Measurements from ENCODE around the gene PRUNE2.

PRUNE2 gene

DNA sequence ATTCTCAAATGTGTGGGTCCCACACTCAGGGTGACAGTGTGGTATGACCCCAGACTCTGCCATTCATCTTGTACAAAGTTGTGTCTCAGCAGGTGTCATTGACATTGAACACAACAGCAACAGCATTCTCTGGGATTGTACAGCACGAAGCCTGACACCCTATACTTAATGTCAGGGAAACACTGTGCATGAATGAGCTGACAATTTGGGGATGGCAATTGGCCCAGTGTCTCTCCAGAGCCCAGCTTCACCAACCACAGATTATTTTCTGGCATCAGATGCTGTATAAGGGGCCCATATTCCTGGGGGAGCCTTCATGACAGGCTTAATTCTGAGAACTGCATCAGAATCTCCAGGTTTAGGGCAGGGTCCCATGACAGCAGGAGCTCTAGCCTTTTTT, 303.7 kb downstream of the PRUNE2 start:
- Histone ChIP-seq H3K9me2 (replicated peaks; ENCODE audit: insufficient read depth, low read length) (no peaks in the 10 kb centered on the region), H3K9ac (ENCODE audit: low read length) (no peak overlapping the region), H3K4me3 (ENCODE audit: insufficient read depth, low read length, poor library complexity, severe bottlenecking) (no peak overlapping the region), H3K79me2 (ENCODE audit: insufficient read depth, low read length) (no peaks in the 10 kb centered on the region), H3K4me2 (ENCODE audit: low read depth, low read length, poor library complexity, severe bottlenecking) (no peak overlapping the region), H3F3A (ENCODE audit: insufficient read depth) (no peaks in the 10 kb centered on the region), H3K9me3 (ENCODE audit: insufficient read depth, low read length) (no peaks in the 10 kb centered on the region), H3K27ac (ENCODE audit: low read depth, low read length) (no peak overlapping the region), H3K36me3 (ENCODE audit: low read length) (no peaks in the 10 kb centered on the region), H2AFZ (ENCODE audit: low read depth, low read length, severe bottlenecking) (no peak overlapping the region), H4K20me1 (ENCODE audit: low read depth, low read length) (no peaks in the 10 kb centered on the region), H3K27me3 (ENCODE audit: low read length) (no peaks in the 10 kb centered on the region)
- TF ChIP-seq, protein P1, sequence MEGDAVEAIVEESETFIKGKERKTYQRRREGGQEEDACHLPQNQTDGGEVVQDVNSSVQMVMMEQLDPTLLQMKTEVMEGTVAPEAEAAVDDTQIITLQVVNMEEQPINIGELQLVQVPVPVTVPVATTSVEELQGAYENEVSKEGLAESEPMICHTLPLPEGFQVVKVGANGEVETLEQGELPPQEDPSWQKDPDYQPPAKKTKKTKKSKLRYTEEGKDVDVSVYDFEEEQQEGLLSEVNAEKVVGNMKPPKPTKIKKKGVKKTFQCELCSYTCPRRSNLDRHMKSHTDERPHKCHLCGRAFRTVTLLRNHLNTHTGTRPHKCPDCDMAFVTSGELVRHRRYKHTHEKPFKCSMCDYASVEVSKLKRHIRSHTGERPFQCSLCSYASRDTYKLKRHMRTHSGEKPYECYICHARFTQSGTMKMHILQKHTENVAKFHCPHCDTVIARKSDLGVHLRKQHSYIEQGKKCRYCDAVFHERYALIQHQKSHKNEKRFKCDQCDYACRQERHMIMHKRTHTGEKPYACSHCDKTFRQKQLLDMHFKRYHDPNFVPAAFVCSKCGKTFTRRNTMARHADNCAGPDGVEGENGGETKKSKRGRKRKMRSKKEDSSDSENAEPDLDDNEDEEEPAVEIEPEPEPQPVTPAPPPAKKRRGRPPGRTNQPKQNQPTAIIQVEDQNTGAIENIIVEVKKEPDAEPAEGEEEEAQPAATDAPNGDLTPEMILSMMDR (IDR thresholded peaks at IDR 0.05; ENCODE audit: insufficient read depth, low read length, poor library complexity, severe bottlenecking) = no peak
- no peak for TF ChIP-seq EZH2phosphoT487 (conservative IDR thresholded peaks at IDR 0.05; ENCODE audit: low read length)

DNA sequence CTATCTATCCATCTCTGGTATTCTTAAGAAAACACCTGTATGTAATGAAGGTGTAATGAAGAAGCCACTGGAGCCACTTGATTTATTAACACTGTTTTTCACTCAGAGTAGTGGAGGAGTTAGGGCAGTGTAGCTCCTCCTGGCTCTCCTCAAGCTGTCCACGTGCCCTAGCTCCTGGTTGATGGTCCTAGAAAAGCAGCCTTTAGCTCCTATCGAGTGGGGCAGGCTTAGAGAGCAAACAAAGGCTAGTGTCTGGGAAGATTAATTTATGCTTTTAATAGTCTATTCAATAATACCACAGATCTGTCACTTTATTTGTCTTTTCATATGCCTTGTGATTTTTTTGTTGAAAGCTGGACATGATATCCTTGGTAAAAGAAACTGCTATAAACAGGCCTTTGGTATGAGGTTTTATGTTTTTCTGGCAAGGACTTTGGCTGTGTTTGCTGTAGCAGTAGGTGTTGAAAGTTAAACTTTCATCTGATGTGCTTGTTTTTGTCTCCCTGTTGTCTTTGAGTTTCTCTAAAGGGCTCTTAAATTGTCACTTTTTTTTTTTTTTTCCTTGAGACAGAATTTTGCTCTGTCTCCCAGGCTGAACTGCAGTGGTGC, 305.8 kb downstream of the PRUNE2 start:
- Histone ChIP-seq H3K4me2 (ENCODE audit: low read depth, low read length, poor library complexity, severe bottlenecking) (no peak overlapping the region), H3K79me2 (ENCODE audit: insufficient read depth, low read length) (no peaks in the 10 kb centered on the region), H3K4me3 (ENCODE audit: insufficient read depth, low read length, poor library complexity, severe bottlenecking) (no peak overlapping the region), H3F3A (ENCODE audit: insufficient read depth) (no peaks in the 10 kb centered on the region), H3K36me3 (ENCODE audit: low read length) (no peaks in the 10 kb centered on the region), H3K9me3 (ENCODE audit: insufficient read depth, low read length) (no peaks in the 10 kb centered on the region), H3K9ac (ENCODE audit: low read length) (no peak overlapping the region), H3K27ac (ENCODE audit: low read depth, low read length) (no peak overlapping the region), H4K20me1 (ENCODE audit: low read depth, low read length) (no peaks in the 10 kb centered on the region), H2AFZ (ENCODE audit: low read depth, low read length, severe bottlenecking) (no peak overlapping the region), H3K27me3 (ENCODE audit: low read length) (no peaks in the 10 kb centered on the region), H3K9me2 (replicated peaks; ENCODE audit: insufficient read depth, low read length) (no peaks in the 10 kb centered on the region)
- TF ChIP-seq EZH2phosphoT487 (conservative IDR thresholded peaks at IDR 0.05; ENCODE audit: low read length) = no peak
- TF ChIP-seq, protein P1 (IDR thresholded peaks at IDR 0.05; ENCODE audit: insufficient read depth, low read length, poor library complexity, severe bottlenecking) = no peak

DNA sequence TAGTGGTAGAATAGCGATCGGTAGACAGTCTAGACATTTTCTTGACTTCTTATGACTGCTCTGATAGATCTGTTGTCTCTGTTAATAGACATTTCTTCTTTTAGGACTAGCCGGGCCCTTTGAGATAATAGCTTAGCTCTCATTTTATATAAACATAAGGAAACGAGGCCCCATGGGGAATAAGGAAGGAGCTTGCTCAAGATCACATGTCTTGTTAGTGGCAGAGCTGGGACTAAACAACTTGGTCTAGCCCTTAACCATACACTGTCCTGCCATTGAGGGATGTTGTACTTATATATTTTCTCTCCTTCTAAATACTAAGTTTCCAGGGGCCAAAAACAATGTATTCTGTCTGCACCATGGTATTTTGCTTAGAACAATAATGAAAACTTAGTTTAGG, 306.9 kb downstream of the PRUNE2 start:
- H3K4me3 ChIP-seq (ENCODE audit: insufficient read depth, low read length, poor library complexity, severe bottlenecking) = no peak overlapping the region
- no peak overlapping the region for H3K4me2 ChIP-seq (ENCODE audit: low read depth, low read length, poor library complexity, severe bottlenecking)
- no peaks in the 10 kb centered on the region for H3K27me3 ChIP-seq (ENCODE audit: low read length)
- H3K9me2 ChIP-seq (replicated peaks; ENCODE audit: insufficient read depth, low read length) = no peaks in the 10 kb centered on the region
- H3F3A ChIP-seq (ENCODE audit: insufficient read depth) = no peaks in the 10 kb centered on the region
- no peaks in the 10 kb centered on the region for H3K9me3 ChIP-seq (ENCODE audit: insufficient read depth, low read length)
- H3K36me3 ChIP-seq (ENCODE audit: low read length) = no peaks in the 10 kb centered on the region
- no peak overlapping the region for H3K9ac ChIP-seq (ENCODE audit: low read length)
- no peaks in the 10 kb centered on the region for H3K79me2 ChIP-seq (ENCODE audit: insufficient read depth, low read length)
- no peak for TF ChIP-seq EZH2phosphoT487 (conservative IDR thresholded peaks at IDR 0.05; ENCODE audit: low read length)
- TF ChIP-seq, protein P1 (IDR thresholded peaks at IDR 0.05; ENCODE audit: insufficient read depth, low read length, poor library complexity, severe bottlenecking) = no peak
- no peaks in the 10 kb centered on the region for H4K20me1 ChIP-seq (ENCODE audit: low read depth, low read length)
- H2AFZ ChIP-seq (ENCODE audit: low read depth, low read length, severe bottlenecking) = no peak overlapping the region
- H3K27ac ChIP-seq (ENCODE audit: low read depth, low read length) = no peak overlapping the region
